Stimulated activated CD4-positive, alpha-beta T cell treated with anti-CD3 and anti-CD28 coated beads, Interleukin-12 subunit alpha, Interleukin-12 subunit beta, amount 100 ng/mL, for 4 hours (primary cell): Measurements from ENCODE around the gene MAP1S.

ENCODE experiments used
- DNase-seq: peaks from one replicate; pipeline ENCODE4 v3.0.0-alpha.2; 2020

MAP1S gene

GRCh38 chr19:17695198-17695597 is 24.1 kb upstream of the MAP1S start:
- no peak for DNase-seq

GRCh38 chr19:17703824-17704463 is 15.3 kb upstream of the MAP1S start:
- peak; percentile 74 for DNase-seq

GRCh38 chr19:17706750-17707181 is 12.5 kb upstream of the MAP1S start:
- DNase-seq: no peak

DNA sequence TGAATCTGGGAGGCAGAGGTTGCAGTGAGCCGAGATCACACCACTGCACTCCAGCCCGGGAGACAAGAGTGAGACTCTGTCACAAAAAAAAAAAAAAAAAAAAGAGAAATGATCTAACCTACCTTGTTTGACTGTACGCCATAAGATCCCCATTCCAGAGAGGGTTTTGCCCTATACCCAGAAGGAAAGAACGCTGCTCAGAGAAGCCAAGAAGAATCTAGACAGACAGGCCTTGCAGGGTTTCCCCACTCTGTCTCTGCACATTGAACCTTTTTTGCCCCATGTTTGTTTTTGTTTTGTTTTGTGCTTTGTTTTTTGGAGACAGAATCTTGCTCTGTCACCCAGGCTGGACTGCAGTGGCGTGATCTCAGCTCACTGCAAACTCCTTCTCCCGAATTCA is 7.4 kb upstream of the MAP1S start:
- no peak for DNase-seq

GRCh38 chr19:17716309-17716929 is 2.9 kb upstream of the MAP1S start:
- DNase-seq: no peak

- DNase-seq: no peak
Observed at GRCh38 chr19:17718550-17718946, 732 bp upstream of the MAP1S start.

GRCh38 chr19:17719730-17720400 is 585 bp downstream of the MAP1S start:
- peak; percentile 44 for DNase-seq

DNA sequence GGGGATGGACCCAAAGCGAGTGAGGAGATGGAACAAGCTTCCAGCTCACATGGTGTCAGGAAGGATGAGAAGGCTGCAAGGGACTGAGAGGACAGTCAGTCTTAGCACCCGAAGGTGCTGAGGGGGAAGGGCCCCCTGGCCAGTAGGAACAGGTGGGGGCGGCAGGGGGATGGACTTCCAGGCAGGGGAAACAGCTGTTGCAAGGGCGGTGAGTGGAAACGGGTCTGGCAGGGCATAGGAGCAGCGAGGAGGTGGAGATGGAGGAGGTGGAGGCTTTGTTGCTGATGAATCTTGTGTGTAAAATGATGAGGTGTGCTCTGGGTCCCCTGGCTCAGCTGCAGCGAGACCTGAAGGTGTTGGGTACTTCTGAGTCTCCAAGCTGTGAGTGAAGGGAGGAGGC is 1.2 kb downstream of the MAP1S start:
- no peak for DNase-seq

GRCh38 chr19:17721111-17721628 is 1.9 kb downstream of the MAP1S start:
- DNase-seq: no peak

- DNase-seq: no peak
Observed at GRCh38 chr19:17721821-17722220, 2.5 kb downstream of the MAP1S start.

- DNase-seq: no peak
Observed at GRCh38 chr19:17722655-17723240, 3.5 kb downstream of the MAP1S start.

DNA sequence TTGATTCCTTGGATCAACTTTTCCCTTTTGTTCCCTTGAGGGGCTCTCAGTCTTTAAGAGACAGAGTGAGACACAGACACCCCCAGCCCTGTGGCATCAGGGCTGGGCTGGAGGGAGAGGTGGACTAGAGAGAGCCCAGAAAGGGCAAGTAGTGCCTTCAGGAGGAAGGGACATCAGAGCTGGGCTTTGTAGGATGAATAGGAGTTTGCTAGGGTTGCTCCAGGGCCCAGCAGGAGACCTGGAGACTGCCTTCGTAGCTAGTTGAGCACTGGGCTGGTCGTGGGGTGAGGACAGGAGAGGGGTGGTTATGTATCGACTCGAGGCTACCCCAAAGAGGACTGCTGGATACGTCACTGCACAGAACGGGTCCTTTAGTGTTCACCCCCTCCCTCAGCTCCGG is 5.4 kb downstream of the MAP1S start:
- no peak for DNase-seq

GRCh38 chr19:17725422-17726078 is 6.3 kb downstream of the MAP1S start:
- no peak for DNase-seq

GRCh38 chr19:17726136-17726741 is 7.0 kb downstream of the MAP1S start:
- DNase-seq: no peak

DNA sequence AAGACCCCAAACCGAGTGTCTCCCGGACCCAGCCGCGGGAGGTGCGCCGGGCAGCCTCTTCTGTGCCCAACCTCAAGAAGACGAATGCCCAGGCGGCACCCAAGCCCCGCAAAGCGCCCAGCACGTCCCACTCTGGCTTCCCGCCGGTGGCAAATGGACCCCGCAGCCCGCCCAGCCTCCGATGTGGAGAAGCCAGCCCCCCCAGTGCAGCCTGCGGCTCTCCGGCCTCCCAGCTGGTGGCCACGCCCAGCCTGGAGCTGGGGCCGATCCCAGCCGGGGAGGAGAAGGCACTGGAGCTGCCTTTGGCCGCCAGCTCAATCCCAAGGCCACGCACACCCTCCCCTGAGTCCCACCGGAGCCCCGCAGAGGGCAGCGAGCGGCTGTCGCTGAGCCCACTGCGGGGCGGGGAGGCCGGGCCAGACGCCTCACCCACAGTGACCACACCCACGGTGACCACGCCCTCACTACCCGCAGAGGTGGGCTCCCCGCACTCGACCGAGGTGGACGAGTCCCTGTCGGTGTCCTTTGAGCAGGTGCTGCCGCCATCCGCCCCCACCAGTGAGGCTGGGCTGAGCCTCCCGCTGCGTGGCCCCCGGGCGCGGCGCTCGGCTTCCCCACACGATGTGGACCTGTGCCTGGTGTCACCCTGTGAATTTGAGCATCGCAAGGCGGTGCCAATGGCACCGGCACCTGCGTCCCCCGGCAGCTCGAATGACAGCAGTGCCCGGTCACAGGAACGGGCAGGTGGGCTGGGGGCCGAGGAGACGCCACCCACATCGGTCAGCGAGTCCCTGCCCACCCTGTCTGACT is 7.9 kb downstream of the MAP1S start:
- DNase-seq: no peak

DNA sequence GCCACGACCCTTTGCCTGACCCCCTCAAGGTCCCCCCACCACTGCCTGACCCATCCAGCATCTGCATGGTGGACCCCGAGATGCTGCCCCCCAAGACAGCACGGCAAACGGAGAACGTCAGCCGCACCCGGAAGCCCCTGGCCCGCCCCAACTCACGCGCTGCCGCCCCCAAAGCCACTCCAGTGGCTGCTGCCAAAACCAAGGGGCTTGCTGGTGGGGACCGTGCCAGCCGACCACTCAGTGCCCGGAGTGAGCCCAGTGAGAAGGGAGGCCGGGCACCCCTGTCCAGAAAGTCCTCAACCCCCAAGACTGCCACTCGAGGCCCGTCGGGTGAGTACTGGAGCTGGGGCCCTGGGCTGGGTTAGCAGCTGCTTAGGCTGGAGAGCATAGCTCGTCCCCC is 8.6 kb downstream of the MAP1S start:
- DNase-seq: no peak

DNA sequence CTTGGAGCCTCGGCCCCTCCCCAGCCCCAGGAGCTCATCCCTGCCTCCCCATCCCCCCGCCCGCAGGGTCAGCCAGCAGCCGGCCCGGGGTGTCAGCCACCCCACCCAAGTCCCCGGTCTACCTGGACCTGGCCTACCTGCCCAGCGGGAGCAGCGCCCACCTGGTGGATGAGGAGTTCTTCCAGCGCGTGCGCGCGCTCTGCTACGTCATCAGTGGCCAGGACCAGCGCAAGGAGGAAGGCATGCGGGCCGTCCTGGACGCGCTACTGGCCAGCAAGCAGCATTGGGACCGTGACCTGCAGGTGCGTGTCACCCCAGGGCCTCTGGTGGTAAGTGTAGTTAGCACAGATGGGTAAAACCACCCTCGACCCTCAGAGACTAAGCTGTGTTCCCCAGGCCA is 13.8 kb downstream of the MAP1S start:
- no peak for DNase-seq

GRCh38 chr19:17734146-17734545 is 14.9 kb downstream of the MAP1S start:
- DNase-seq: no peak

- no peak for DNase-seq
Observed at GRCh38 chr19:17735410-17735809, 16.1 kb downstream of the MAP1S start.

GRCh38 chr19:17737690-17738153 is 18.4 kb downstream of the MAP1S start:
- no peak for DNase-seq

GRCh38 chr19:17739121-17739875 is 20.0 kb downstream of the MAP1S start:
- no peak for DNase-seq
